Endothelial cell of umbilical vein (primary cell): ENCODE data around the gene ANXA5. TPM values are rescaled to one million over a fixed set of nuclear protein-coding genes. Genes with fewer than 3 reads are reported as not detected.

Source experiments
- BruUV-seq: library from RNA; stranded (reverse); fragments of 400-500 nt; replicated peaks from 2 replicates; lab custom pipeline; 2021; lab: Mats Ljungman, UMichigan
- CTCF ChIA-PET: fragments of 300-600, 350-600 bp; sonication (Branson Sonifier 250); formaldehyde crosslinking; loops from one replicate; lab custom pipeline; 2021; ENCODE audit warnings: antibody characterized with exemption, inconsistent platforms; lab: Charles Lee
- POLR2A ChIA-PET: fragments of 300-600, 350-600 bp; sonication (Branson Sonifier 250); formaldehyde crosslinking; loops from one replicate; lab custom pipeline; 2021; ENCODE audit warnings: antibody characterized with exemption, inconsistent platforms; lab: Charles Lee
- DNase-seq: peaks from one replicate; pipeline ENCODE4 v3.0.0-alpha.2; 2011; ENCODE audit warnings: low read depth, low spot score
- FAIRE-seq: peaks from 2 replicates; lab custom pipeline; 2011; peaks lifted over from hg19 to GRCh38; lab: Jason Lieb, UNC
- H2AFZ ChIP-seq: 2 replicates; pipeline ENCODE4 v1.6.0; 2012; ENCODE audit warnings: low read depth, low read length, control low read depth, inconsistent platforms
- H3K27ac ChIP-seq: 2 replicates; pipeline ENCODE4 v1.5.1; 2011; ENCODE audit warnings: low read depth, mild to moderate bottlenecking, control low read depth, low read length, moderate library complexity; ENCODE audit not compliant: insufficient read depth
- H3K27me3 ChIP-seq, 2 experiments: 2 replicates each; pipeline versions ENCODE4 v1.6.0 to v1.6.1; 2011; ENCODE audit warnings: low read length in 2 of 2, mixed read lengths in 1 of 2; ENCODE audit not compliant: control insufficient read depth in 2 of 2, insufficient read depth in 2 of 2
- H3K36me3 ChIP-seq, 2 experiments: 2 replicates in 1 of 2; 3 replicates in 1 of 2; pipeline ENCODE4 v1.5.1; 2011; ENCODE audit warnings: low read length in 2 of 2, mild to moderate bottlenecking in 1 of 2, moderate library complexity in 1 of 2; ENCODE audit not compliant: control insufficient read depth in 2 of 2, insufficient read depth in 2 of 2; ENCODE audit errors: extremely low read depth in 1 of 2
- H3K4me1 ChIP-seq: 3 replicates; pipeline ENCODE4 v1.5.1; 2011; ENCODE audit warnings: mild to moderate bottlenecking, low read length; ENCODE audit not compliant: control insufficient read depth, insufficient read depth; ENCODE audit errors: extremely low read depth
- H3K4me2 ChIP-seq: 2 replicates; pipeline ENCODE4 v1.6.1; 2011; ENCODE audit warnings: low read length, control low read depth, mixed read lengths; ENCODE audit not compliant: insufficient read depth
- H3K4me3 ChIP-seq, 3 experiments: fragments of 200-600 bp in 1 of 3; sonication (generic), shearing (Covaris generic) in 1 of 3; replicated peaks in 1 of 3; 2 replicates each; pipeline ENCODE4 v1.5.1; 2011 to 2016; ENCODE audit warnings: control low read depth in 3 of 3, low read length in 3 of 3, mild to moderate bottlenecking in 2 of 3, inconsistent platforms in 1 of 3, low read depth in 1 of 3, moderate library complexity in 1 of 3; ENCODE audit not compliant: insufficient read depth in 1 of 3
- H3K79me2 ChIP-seq: 2 replicates; pipeline ENCODE4 v1.6.0; 2012; ENCODE audit warnings: low read length, inconsistent platforms; ENCODE audit not compliant: control insufficient read depth, insufficient read depth
- H3K9ac ChIP-seq: replicated peaks from 2 replicates; pipeline ENCODE3; 2011; ENCODE audit warnings: low read length, control low read depth; ENCODE audit not compliant: insufficient read depth; ENCODE audit errors: extremely low read depth
- H3K9me1 ChIP-seq: replicated peaks from 3 replicates; pipeline ENCODE4 v1.6.0; 2011; ENCODE audit warnings: mild to moderate bottlenecking, low read length; ENCODE audit not compliant: control insufficient read depth, insufficient read depth; ENCODE audit errors: extremely low read depth
- H3K9me3 ChIP-seq: replicated peaks from 2 replicates; pipeline ENCODE4 v1.5.1; 2012; ENCODE audit warnings: low read length, inconsistent platforms; ENCODE audit not compliant: control insufficient read depth, insufficient read depth
- H4K20me1 ChIP-seq: replicated peaks from 2 replicates; pipeline ENCODE3; 2011; ENCODE audit warnings: mild to moderate bottlenecking, low read length; ENCODE audit not compliant: control insufficient read depth, insufficient read depth; ENCODE audit errors: extremely low read depth
- CTCF ChIP-seq, 2 donors: IDR thresholded peaks; 1 replicate in 1 of 2; 2 replicates in 1 of 2; pipeline ENCODE4 v1.5.1; 2011; ENCODE audit warnings: low read length in 2 of 2, mild to moderate bottlenecking in 2 of 2, moderate library complexity in 2 of 2, control low read depth in 1 of 2, inconsistent platforms in 1 of 2, low read depth in 1 of 2; ENCODE audit not compliant: insufficient read depth in 1 of 2; ENCODE audit errors: extremely low read depth in 1 of 2
- EZH2 ChIP-seq: IDR thresholded peaks from 2 replicates; pipeline ENCODE4 v1.6.1; 2012; ENCODE audit warnings: borderline replicate concordance, low read depth, mild to moderate bottlenecking, moderate library complexity, low read length, inconsistent platforms; ENCODE audit not compliant: severe bottlenecking
- FOS ChIP-seq: IDR thresholded peaks from 2 replicates; pipeline ENCODE4 v1.6.1; 2011; ENCODE audit warnings: mild to moderate bottlenecking, low read length, moderate library complexity, borderline replicate concordance; ENCODE audit not compliant: insufficient read depth
- GATA2 ChIP-seq: IDR thresholded peaks from 2 replicates; pipeline ENCODE4 v1.7.0; 2011; ENCODE audit warnings: low read depth, mild to moderate bottlenecking, moderate library complexity, mixed read lengths, low read length; ENCODE audit not compliant: insufficient read length, insufficient read depth
- JUN ChIP-seq: IDR thresholded peaks from 2 replicates; pipeline ENCODE4 v1.6.1; 2011; ENCODE audit warnings: borderline replicate concordance, low read depth; ENCODE audit not compliant: insufficient read length, insufficient read depth
- MYC ChIP-seq: IDR thresholded peaks from one replicate; pipeline ENCODE4 v1.6.1; 2011; ENCODE audit warnings: mild to moderate bottlenecking, low read depth, low read length
- POLR2A ChIP-seq: IDR thresholded peaks from 2 replicates; pipeline ENCODE4 v1.6.1; 2012; ENCODE audit warnings: low read depth, mild to moderate bottlenecking, control low read depth, low read length
- POLR2AphosphoS5 ChIP-seq: IDR thresholded peaks from 2 replicates; pipeline ENCODE4 v1.6.1; 2012; ENCODE audit warnings: low read depth, mild to moderate bottlenecking, control low read depth, low read length, moderate library complexity; ENCODE audit not compliant: insufficient read depth
- dilution Hi-C: fragments of 300-500 bp; cut with MboI; formaldehyde crosslinking; loops from one replicate; pipeline ENCODE4 v1.15.0; 2019; ENCODE audit warnings: low sequenced_read_pairs; ENCODE audit not compliant: extremely low pct_ligation_motif_present
- intact Hi-C: fragments of 100-400 bp; cut with micrococcal nuclease; formaldehyde crosslinking; loops from one replicate; pipeline ENCODE4 v1.10.0; 2022
- polyA plus RNA-seq, 4 experiments: library from polyadenylated mRNA; depleted of rRNA in 3 of 4; stranded (reverse) in 3 of 4; unstranded in 1 of 4; fragments of >200 nt; gene quantifications; 2 replicates each; pipeline versions ENCODE4 v1.2.1 to v1.2.3, GENCODE V29; 2011 to 2012; ENCODE audit warnings: missing spikeins in 1 of 4
- total RNA-seq: library from RNA; stranded (reverse); gene quantifications from 2 replicates; pipeline ENCODE4 v1.2.3, GENCODE V29; 2021
- TF ChIP-seq, protein P1 (sequence below): IDR thresholded peaks from 2 replicates; pipeline ENCODE4 v1.6.1; 2011; ENCODE audit not compliant: insufficient read depth, insufficient read length

The ANXA5 gene
- total and polyA plus RNA-seq, 2 donors (not counting 3 experiments of a cell fraction or from before 2014, with no cell fraction given): 450 to 528 TPM

DNA sequence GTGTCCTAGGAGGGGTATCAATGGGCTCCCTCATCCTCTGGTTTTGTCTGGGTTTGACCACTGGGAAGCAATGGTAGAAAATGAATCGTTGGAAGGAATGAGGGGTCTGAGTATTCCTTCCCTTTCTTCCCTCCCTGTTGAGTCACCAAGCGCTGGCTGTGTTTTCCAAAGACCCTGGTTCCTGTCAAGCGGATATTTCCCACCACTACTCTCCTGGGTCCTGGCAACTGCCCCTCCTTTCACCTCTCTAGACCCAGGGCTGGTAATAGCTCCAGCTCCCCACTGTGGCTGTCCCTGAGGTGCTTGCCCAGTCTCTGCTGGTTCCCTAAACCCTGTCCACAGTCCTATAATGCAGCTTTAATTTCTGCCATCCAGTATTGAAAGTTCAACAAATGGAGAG lies 46.0 kb upstream of the ANXA5 start:
- Histone ChIP-seq H2AFZ (no peak overlapping the region), H3K4me2 (no peak overlapping the region), H3K27ac (no peak overlapping the region), H3K9me3 (no peaks in the 10 kb centered on the region), H3K27me3 (peaks cover 2 to 3% of the 10 kb centered on the region in 2 experiments), H3K9me1 (no peaks in the 10 kb centered on the region), H4K20me1 (no peaks in the 10 kb centered on the region), H3K36me3 (no peaks in the 10 kb centered on the region), H3K4me3 (no peak overlapping the region), H3K79me2 (no peaks in the 10 kb centered on the region), H3K4me1 (no peaks in the 10 kb centered on the region), H3K9ac (no peak overlapping the region)
- dilution Hi-C loops: loop anchor here (25.0 kb wide), 1 partner anchor 255 kb away; no protein-coding TSS in a partner anchor
- POLR2A ChIA-PET: no interaction called here
- BruUV-seq: no TSS peak
- intact Hi-C loops: no loop called here
- FAIRE-seq (no peak), DNase-seq (no peak)
- no peak for TF ChIP-seq EZH2
- no peak for TF ChIP-seq JUN
- TF ChIP-seq POLR2AphosphoS5: no peak
- TF ChIP-seq MYC: no peak
- TF ChIP-seq POLR2A: no peak
- CTCF ChIA-PET: interaction anchor here (2.5 to 2.7 kb wide), 2 partner anchors 281 to 372 kb away, joined by 9 to 13 read pairs; no protein-coding TSS in a partner anchor

DNA sequence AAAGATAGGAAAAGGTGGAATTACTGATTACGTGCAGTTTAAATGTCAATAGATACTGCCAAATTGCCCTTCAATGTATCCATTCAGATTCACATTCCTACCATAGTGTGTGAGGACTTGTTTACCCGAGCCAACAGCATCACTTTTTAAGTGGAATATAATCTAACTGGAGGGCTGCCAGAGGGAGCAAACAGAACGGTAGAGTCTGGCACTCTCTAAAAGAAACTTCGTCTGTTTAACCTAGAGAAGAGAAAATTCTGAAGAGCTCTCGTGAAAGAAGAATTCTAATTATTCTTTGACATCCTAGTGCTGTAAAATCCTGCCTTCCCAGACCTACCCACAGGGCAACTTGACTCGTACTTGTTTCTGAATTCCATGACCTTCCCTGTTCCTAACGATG lies 45.0 kb upstream of the ANXA5 start:
- ChIA-PET CTCF (interaction anchor here (2.5 to 2.7 kb wide), 2 partner anchors 280 to 371 kb away, joined by 9 to 13 read pairs; no protein-coding TSS in a partner anchor), POLR2A (interaction anchor here (0.6 kb wide), 1 partner anchor 12 kb away, joined by 3 read pairs; no protein-coding TSS in a partner anchor)
- TF ChIP-seq, protein P1, sequence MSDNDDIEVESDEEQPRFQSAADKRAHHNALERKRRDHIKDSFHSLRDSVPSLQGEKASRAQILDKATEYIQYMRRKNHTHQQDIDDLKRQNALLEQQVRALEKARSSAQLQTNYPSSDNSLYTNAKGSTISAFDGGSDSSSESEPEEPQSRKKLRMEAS: no peak
- TF ChIP-seq POLR2A (no peak), JUN (no peak), GATA2 (no peak), EZH2 (no peak), MYC (no peak), FOS (no peak), POLR2AphosphoS5 (no peak), CTCF (IDR thresholded peaks at IDR 0.05; ENCODE audit: extremely low read depth in 1 of 2, insufficient read depth in 1 of 2, low read depth in 1 of 2, low read length in 2 of 2) (no peak)
- Histone ChIP-seq H3K79me2 (no peaks in the 10 kb centered on the region), H3K4me3 (no peak overlapping the region), H3K4me2 (no peak overlapping the region), H3K27ac (no peak overlapping the region), H3K4me1 (no peaks in the 10 kb centered on the region), H3K9ac (no peak overlapping the region), H3K9me1 (no peaks in the 10 kb centered on the region), H4K20me1 (no peaks in the 10 kb centered on the region), H3K9me3 (no peaks in the 10 kb centered on the region), H3K36me3 (no peaks in the 10 kb centered on the region), H3K27me3 (peaks cover 0 to 3% of the 10 kb centered on the region in 2 experiments), H2AFZ (no peak overlapping the region)
- FAIRE-seq: no peak
- dilution Hi-C loops (loop anchor here (25.0 kb wide), 1 partner anchor 254 kb away; no protein-coding TSS in a partner anchor), intact Hi-C loops (no loop called here)
- no peak for DNase-seq
- no TSS peak for BruUV-seq
